ENCODE measurements around the gene CTXN3. TPM values are rescaled to one million over a fixed set of nuclear protein-coding genes. Genes with fewer than 3 reads are reported as not detected.

Gene CTXN3
- total RNA-seq, 1 experiment from 2014 or later = not detected

DNA sequence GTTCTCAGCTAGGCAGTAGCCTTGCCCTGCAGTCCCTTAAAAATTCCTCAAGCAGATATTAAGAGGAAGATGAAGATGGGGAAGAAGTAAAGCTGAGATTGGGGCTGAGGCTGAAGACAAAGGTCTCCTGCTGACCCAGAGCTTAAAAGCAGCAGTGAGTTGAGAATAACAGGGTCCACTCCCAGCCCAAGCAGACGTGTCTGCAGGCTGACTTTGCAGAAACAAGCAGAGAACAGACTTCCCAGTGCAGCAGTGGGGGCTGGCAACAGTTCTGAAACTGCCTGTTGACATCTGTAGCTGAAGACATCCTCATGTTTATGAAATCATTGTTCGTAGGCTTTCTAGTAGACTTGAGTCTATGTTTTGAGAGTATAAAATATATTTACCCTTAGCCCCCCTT, 1.1 kb downstream of the CTXN3 start:
- Histone ChIP-seq H3K27ac (ENCODE audit: low read length) (no peak overlapping the region), H3K4me1 (ENCODE audit: control insufficient read depth, insufficient read depth, low read length) (no peaks in the 10 kb centered on the region), H3K4me3 (ENCODE audit: low read depth in 2 of 2, low read length in 2 of 2) (no peak overlapping the region), H3K36me3 (ENCODE audit: control insufficient read depth, insufficient read depth, low read length) (no peaks in the 10 kb centered on the region), H3K27me3 (ENCODE audit: control insufficient read depth, insufficient read depth, low read length) (peaks cover 7% of the 10 kb centered on the region), H3K9me3 (ENCODE audit: control insufficient read depth, insufficient read depth, low read depth, low read length) (no peaks in the 10 kb centered on the region)
- in situ Hi-C loops (cut with HindIII; ENCODE audit: low pct_unique_long_range_greater_than_20kb, low sequenced_read_pairs) (no loop called here), intact Hi-C loops (cut with micrococcal nuclease; ENCODE audit: unreplicated experiment) (no loop called here)
- POLR2A ChIA-PET = no interaction called here
- no peak for ATAC-seq
- CTCF ChIA-PET = no interaction called here
- no peak for DNase-seq (ENCODE audit: low read depth, low spot score)
- TF ChIP-seq, protein P1, sequence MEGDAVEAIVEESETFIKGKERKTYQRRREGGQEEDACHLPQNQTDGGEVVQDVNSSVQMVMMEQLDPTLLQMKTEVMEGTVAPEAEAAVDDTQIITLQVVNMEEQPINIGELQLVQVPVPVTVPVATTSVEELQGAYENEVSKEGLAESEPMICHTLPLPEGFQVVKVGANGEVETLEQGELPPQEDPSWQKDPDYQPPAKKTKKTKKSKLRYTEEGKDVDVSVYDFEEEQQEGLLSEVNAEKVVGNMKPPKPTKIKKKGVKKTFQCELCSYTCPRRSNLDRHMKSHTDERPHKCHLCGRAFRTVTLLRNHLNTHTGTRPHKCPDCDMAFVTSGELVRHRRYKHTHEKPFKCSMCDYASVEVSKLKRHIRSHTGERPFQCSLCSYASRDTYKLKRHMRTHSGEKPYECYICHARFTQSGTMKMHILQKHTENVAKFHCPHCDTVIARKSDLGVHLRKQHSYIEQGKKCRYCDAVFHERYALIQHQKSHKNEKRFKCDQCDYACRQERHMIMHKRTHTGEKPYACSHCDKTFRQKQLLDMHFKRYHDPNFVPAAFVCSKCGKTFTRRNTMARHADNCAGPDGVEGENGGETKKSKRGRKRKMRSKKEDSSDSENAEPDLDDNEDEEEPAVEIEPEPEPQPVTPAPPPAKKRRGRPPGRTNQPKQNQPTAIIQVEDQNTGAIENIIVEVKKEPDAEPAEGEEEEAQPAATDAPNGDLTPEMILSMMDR (IDR thresholded peaks at IDR 0.05) = no peak
- no peak for TF ChIP-seq POLR2AphosphoS5 (IDR thresholded peaks at IDR 0.05; ENCODE audit: low read depth, low read length)
- TF ChIP-seq SIN3A (IDR thresholded peaks at IDR 0.05; ENCODE audit: borderline replicate concordance, insufficient read depth, low read depth, low read length) = no peak
- no peak for TF ChIP-seq TCF7L2 (IDR thresholded peaks at IDR 0.05; ENCODE audit: low read depth, low read length)
- TF ChIP-seq, protein P2, sequence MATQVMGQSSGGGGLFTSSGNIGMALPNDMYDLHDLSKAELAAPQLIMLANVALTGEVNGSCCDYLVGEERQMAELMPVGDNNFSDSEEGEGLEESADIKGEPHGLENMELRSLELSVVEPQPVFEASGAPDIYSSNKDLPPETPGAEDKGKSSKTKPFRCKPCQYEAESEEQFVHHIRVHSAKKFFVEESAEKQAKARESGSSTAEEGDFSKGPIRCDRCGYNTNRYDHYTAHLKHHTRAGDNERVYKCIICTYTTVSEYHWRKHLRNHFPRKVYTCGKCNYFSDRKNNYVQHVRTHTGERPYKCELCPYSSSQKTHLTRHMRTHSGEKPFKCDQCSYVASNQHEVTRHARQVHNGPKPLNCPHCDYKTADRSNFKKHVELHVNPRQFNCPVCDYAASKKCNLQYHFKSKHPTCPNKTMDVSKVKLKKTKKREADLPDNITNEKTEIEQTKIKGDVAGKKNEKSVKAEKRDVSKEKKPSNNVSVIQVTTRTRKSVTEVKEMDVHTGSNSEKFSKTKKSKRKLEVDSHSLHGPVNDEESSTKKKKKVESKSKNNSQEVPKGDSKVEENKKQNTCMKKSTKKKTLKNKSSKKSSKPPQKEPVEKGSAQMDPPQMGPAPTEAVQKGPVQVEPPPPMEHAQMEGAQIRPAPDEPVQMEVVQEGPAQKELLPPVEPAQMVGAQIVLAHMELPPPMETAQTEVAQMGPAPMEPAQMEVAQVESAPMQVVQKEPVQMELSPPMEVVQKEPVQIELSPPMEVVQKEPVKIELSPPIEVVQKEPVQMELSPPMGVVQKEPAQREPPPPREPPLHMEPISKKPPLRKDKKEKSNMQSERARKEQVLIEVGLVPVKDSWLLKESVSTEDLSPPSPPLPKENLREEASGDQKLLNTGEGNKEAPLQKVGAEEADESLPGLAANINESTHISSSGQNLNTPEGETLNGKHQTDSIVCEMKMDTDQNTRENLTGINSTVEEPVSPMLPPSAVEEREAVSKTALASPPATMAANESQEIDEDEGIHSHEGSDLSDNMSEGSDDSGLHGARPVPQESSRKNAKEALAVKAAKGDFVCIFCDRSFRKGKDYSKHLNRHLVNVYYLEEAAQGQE (IDR thresholded peaks at IDR 0.05; ENCODE audit: insufficient read depth in 1 of 2, low read depth in 2 of 2, low read length in 1 of 2) = no peak
- BruUV-seq (replicated peaks) = no TSS peak

DNA sequence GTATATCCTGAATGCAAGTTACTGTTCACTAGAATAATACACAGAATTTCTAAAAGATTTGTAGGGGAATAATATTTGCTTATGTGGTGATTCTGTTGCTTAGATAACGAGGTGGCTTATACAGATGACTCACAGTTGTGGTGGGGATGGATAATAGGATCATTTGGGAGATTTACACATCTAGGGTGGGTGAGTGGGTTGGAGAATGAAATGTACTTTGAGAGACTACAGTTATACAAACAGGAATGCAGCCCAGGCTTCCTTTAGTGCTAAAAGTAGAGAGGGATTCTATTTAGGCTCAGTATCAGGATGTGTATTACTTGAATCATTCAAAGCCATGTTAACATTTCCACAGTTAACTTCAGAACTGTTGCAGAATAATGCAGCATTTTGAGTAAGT, 1.8 kb downstream of the CTXN3 start:
- Histone ChIP-seq H3K36me3 (ENCODE audit: control insufficient read depth, insufficient read depth, low read length) (no peaks in the 10 kb centered on the region), H3K9me3 (ENCODE audit: control insufficient read depth, insufficient read depth, low read depth, low read length) (no peaks in the 10 kb centered on the region), H3K27ac (ENCODE audit: low read length) (no peak overlapping the region), H3K27me3 (ENCODE audit: control insufficient read depth, insufficient read depth, low read length) (peaks cover 7% of the 10 kb centered on the region), H3K4me1 (ENCODE audit: control insufficient read depth, insufficient read depth, low read length) (no peaks in the 10 kb centered on the region), H3K4me3 (ENCODE audit: low read depth in 2 of 2, low read length in 2 of 2) (no peak overlapping the region)
- intact Hi-C loops (cut with micrococcal nuclease; ENCODE audit: unreplicated experiment) = no loop called here
- BruUV-seq (replicated peaks) = no TSS peak
- no peak for ATAC-seq
- CTCF ChIA-PET = no interaction called here
- no peak for DNase-seq (ENCODE audit: low read depth, low spot score)
- in situ Hi-C loops (cut with HindIII; ENCODE audit: low pct_unique_long_range_greater_than_20kb, low sequenced_read_pairs) = no loop called here
- TF ChIP-seq SIN3A (IDR thresholded peaks at IDR 0.05; ENCODE audit: borderline replicate concordance, insufficient read depth, low read depth, low read length) (no peak), TCF7L2 (IDR thresholded peaks at IDR 0.05; ENCODE audit: low read depth, low read length) (no peak), POLR2AphosphoS5 (IDR thresholded peaks at IDR 0.05; ENCODE audit: low read depth, low read length) (no peak)
- TF ChIP-seq, protein P2 (IDR thresholded peaks at IDR 0.05; ENCODE audit: insufficient read depth in 1 of 2, low read depth in 2 of 2, low read length in 1 of 2) = no peak
- TF ChIP-seq, protein P1 (IDR thresholded peaks at IDR 0.05) = no peak
- POLR2A ChIA-PET = no interaction called here

Measured in Panc1 (cell line).